ENCODE measurements around the gene TOP3B. TPM values are rescaled to one million over a fixed set of nuclear protein-coding genes. Genes with fewer than 3 reads are reported as not detected.

The TOP3B gene
- polyA plus RNA-seq, 1 experiment = 12.8 TPM

GRCh38 chr22:21929253-21929652 is 53.3 kb downstream of the TOP3B start:
- ChIA-PET CTCF (no interaction called here), POLR2A (no interaction called here)
- DNase-seq (ENCODE audit: low read depth) = no peak
- Histone ChIP-seq H3K36me3 (ENCODE audit: control insufficient read depth, insufficient read depth, low read length) (peaks cover 44% of the 10 kb centered on the region), H3K4me3 (ENCODE audit: low read depth, low read length) (no peak overlapping the region), H3K27me3 (ENCODE audit: control insufficient read depth, insufficient read depth, low read length) (no peaks in the 10 kb centered on the region)
- TF ChIP-seq CTCF (IDR thresholded peaks at IDR 0.05; ENCODE audit: insufficient read depth, low read depth, low read length) = no peak

- Histone ChIP-seq H3K4me3 (ENCODE audit: low read depth, low read length) (no peak overlapping the region), H3K36me3 (ENCODE audit: control insufficient read depth, insufficient read depth, low read length) (peaks cover 38% of the 10 kb centered on the region), H3K27me3 (ENCODE audit: control insufficient read depth, insufficient read depth, low read length) (no peaks in the 10 kb centered on the region)
- POLR2A ChIA-PET = no interaction called here
- DNase-seq (ENCODE audit: low read depth) = no peak
- no peak for TF ChIP-seq CTCF (IDR thresholded peaks at IDR 0.05; ENCODE audit: insufficient read depth, low read depth, low read length)
- CTCF ChIA-PET = interaction anchor here (7.2 kb wide), 1 partner anchor 9 kb away, joined by 44 read pairs; no protein-coding TSS in a partner anchor
Observed at GRCh38 chr22:21928048-21928447, 54.5 kb downstream of the TOP3B start.

DNA sequence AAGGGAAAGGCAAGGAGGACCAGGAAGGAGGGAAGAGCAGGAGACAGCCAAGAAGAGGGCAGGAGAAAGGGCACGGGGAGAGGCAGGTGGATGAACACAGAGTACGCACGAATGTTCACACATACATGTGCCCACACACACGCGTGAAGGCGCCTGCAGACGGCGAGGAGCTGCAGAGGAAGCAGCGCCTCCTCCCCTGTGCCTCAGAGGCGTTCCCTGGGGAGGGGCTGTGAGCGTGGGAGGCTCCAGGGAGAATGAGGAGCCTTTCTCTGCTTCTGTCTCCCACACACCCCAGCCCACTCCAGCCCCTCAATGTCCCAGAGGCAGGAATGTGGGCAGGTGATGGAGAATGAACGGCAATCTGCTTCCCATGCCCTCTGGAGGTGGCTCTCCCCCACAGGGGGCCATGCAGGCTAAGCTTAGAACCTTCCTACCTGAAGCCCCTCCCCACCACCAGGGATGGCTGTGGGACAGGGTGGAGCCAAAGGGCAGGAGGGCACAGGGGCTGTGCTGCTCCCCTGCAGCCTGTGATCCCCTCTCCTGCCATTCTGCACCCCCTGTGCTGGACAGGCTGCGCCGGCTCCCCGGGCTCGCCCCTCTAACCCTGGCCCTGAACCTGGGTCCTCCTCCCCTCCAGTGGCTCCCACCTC is 55.3 kb downstream of the TOP3B start:
- Histone ChIP-seq H3K4me3 (ENCODE audit: low read depth, low read length) (no peak overlapping the region), H3K36me3 (ENCODE audit: control insufficient read depth, insufficient read depth, low read length) (peaks cover 33% of the 10 kb centered on the region), H3K27me3 (ENCODE audit: control insufficient read depth, insufficient read depth, low read length) (no peaks in the 10 kb centered on the region)
- POLR2A ChIA-PET = no interaction called here
- no peak for TF ChIP-seq CTCF (IDR thresholded peaks at IDR 0.05; ENCODE audit: insufficient read depth, low read depth, low read length)
- CTCF ChIA-PET = interaction anchor here (7.2 kb wide), 1 partner anchor 10 kb away, joined by 44 read pairs; no protein-coding TSS in a partner anchor
- no peak for DNase-seq (ENCODE audit: low read depth)

GRCh38 chr22:21926728-21927127 is 55.9 kb downstream of the TOP3B start:
- CTCF ChIA-PET = interaction anchor here (7.2 kb wide), 1 partner anchor 11 kb away, joined by 44 read pairs; no protein-coding TSS in a partner anchor
- TF ChIP-seq CTCF (IDR thresholded peaks at IDR 0.05; ENCODE audit: insufficient read depth, low read depth, low read length) = no peak
- Histone ChIP-seq H3K4me3 (ENCODE audit: low read depth, low read length) (no peak overlapping the region), H3K36me3 (ENCODE audit: control insufficient read depth, insufficient read depth, low read length) (peaks cover 30% of the 10 kb centered on the region), H3K27me3 (ENCODE audit: control insufficient read depth, insufficient read depth, low read length) (no peaks in the 10 kb centered on the region)
- POLR2A ChIA-PET = no interaction called here
- no peak for DNase-seq (ENCODE audit: low read depth)

- POLR2A ChIA-PET = no interaction called here
- CTCF ChIA-PET = interaction anchor here (7.2 kb wide), 1 partner anchor 14 kb away, joined by 44 read pairs; no protein-coding TSS in a partner anchor
- no peak for DNase-seq (ENCODE audit: low read depth)
Observed at GRCh38 chr22:21923163-21923561, 59.4 kb downstream of the TOP3B start.

More at GRCh38 chr22:21923163-21923561, 59.4 kb downstream of the TOP3B start:
- H3K27me3 ChIP-seq (ENCODE audit: control insufficient read depth, insufficient read depth, low read length) = no peaks in the 10 kb centered on the region
- H3K36me3 ChIP-seq (ENCODE audit: control insufficient read depth, insufficient read depth, low read length) = peaks cover 9% of the 10 kb centered on the region
- TF ChIP-seq CTCF (IDR thresholded peaks at IDR 0.05; ENCODE audit: insufficient read depth, low read depth, low read length) = no peak
- no peak overlapping the region for H3K4me3 ChIP-seq (ENCODE audit: low read depth, low read length)

Data from BJ (cell line).